Astrocyte (in vitro differentiated cells and primary cell): ENCODE measurements around the gene FOSL2.

ENCODE experiments used
- CTCF ChIP-seq: IDR thresholded peaks from 2 replicates; pipeline ENCODE4 v1.5.1; 2011; ENCODE audit warnings: low read depth, mild to moderate bottlenecking, inconsistent platforms, low read length, moderate library complexity; ENCODE audit not compliant: insufficient read depth
- EZH2 ChIP-seq: IDR thresholded peaks from 2 replicates; pipeline ENCODE4 v1.6.1; 2012; ENCODE audit warnings: mild to moderate bottlenecking, low read length, inconsistent platforms; ENCODE audit not compliant: insufficient read depth

DNA sequence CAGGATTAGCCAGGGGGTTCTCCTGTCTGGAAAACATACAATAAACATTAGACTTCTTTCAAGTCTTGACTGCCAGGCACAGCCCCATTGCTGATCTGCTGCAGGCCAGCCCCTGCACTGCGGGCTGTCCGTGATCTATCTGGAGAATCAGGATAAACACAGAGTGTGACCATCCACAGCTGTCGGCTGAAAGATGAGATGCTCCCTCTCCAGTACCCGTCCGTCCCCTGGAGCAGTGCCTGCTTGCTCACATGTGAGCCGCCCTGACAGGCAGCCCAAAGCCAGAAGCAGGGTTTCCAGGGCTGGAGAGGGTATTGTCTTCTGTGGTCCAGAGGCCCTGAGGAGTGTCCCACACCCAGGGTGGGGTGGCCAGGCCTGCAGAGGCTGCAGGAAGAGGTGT, 46.1 kb upstream of the FOSL2 start:
- TF ChIP-seq EZH2 (no peak), CTCF (no peak)
